HepG2 (cell line): ENCODE data around the gene CXADR. TPM values are rescaled to one million over a fixed set of nuclear protein-coding genes. Genes with fewer than 3 reads are reported as not detected.

ENCODE experiments used
- CBX1 ChIP-seq: IDR thresholded peaks from one replicate; pipeline ENCODE4 v1.6.1; 2016; ENCODE audit warnings: antibody characterized with exemption, low read depth
- CCAR2 ChIP-seq: fragments of 200-400 bp; formaldehyde crosslinking; optimal IDR thresholded peaks from 2 replicates; pipeline ENCODE3; 2018; ENCODE audit warnings: low read depth, mild to moderate bottlenecking, low read length, moderate library complexity
- EHMT2 ChIP-seq: fragments of 200-600 bp; sonication (generic); IDR thresholded peaks from 2 replicates; pipeline ENCODE4 v1.7.0; 2017; ENCODE audit warnings: antibody characterized with exemption, low read depth, low read length, borderline replicate concordance
- ELF3 ChIP-seq: IDR thresholded peaks from 2 replicates; pipeline ENCODE4 v1.6.1; 2016; ENCODE audit warnings: missing genetic modification reagents, missing compliant biosample characterization
- HNRNPLL ChIP-seq: fragments of 200-400 bp; formaldehyde crosslinking; IDR thresholded peaks from 2 replicates; pipeline ENCODE4 v1.6.1; 2017; ENCODE audit warnings: mild to moderate bottlenecking, low read depth, low read length; ENCODE audit not compliant: poor library complexity, severe bottlenecking
- HOXD1 ChIP-seq: sonication (generic); formaldehyde crosslinking; IDR thresholded peaks from 2 replicates; pipeline ENCODE4 v1.5.0; 2020; ENCODE audit warnings: missing genetic modification reagents
- KDM5A ChIP-seq: fragments of 200-600 bp; sonication (generic); IDR thresholded peaks from 2 replicates; pipeline ENCODE4 v1.7.0; 2018; ENCODE audit warnings: antibody characterized with exemption, mild to moderate bottlenecking, low read length, borderline replicate concordance
- KMT2B ChIP-seq: IDR thresholded peaks from 2 replicates; pipeline ENCODE4 v1.6.1; 2016; ENCODE audit warnings: missing genetic modification reagents, missing compliant biosample characterization
- MED8 ChIP-seq: sonication (generic); formaldehyde crosslinking; IDR thresholded peaks from 2 replicates; pipeline ENCODE4 v1.8.1; 2023; ENCODE audit warnings: mild to moderate bottlenecking, missing genetic modification reagents; ENCODE audit not compliant: insufficient replicate concordance
- NR2F6 ChIP-seq, 2 experiments: IDR thresholded peaks; 2 replicates each; pipeline ENCODE4 v1.6.1; 2016; ENCODE audit warnings: antibody characterized with exemption in 1 of 2, mild to moderate bottlenecking in 1 of 2
- POGK ChIP-seq: sonication (generic); formaldehyde crosslinking; conservative IDR thresholded peaks from 2 replicates; pipeline ENCODE4 v1.8.0; 2022; ENCODE audit warnings: mild to moderate bottlenecking, moderate library complexity, missing genetic modification reagents
- SP4 ChIP-seq: sonication (generic); formaldehyde crosslinking; IDR thresholded peaks from 2 replicates; pipeline ENCODE4 v1.8.1; 2023; ENCODE audit warnings: mild to moderate bottlenecking, missing genetic modification reagents
- TARDBP ChIP-seq: sonication (generic); formaldehyde crosslinking; IDR thresholded peaks from 2 replicates; pipeline ENCODE4 v1.8.0; 2022; ENCODE audit warnings: mild to moderate bottlenecking, missing genetic modification reagents
- ZC3H13 ChIP-seq: sonication (generic); formaldehyde crosslinking; IDR thresholded peaks from 2 replicates; pipeline ENCODE4 v1.8.1; 2023; ENCODE audit warnings: mild to moderate bottlenecking, missing genetic modification reagents, moderate library complexity
- ZNF547 ChIP-seq: sonication (generic); formaldehyde crosslinking; IDR thresholded peaks from 2 replicates; pipeline ENCODE4 v1.5.1; 2020; ENCODE audit warnings: mild to moderate bottlenecking, missing genetic modification reagents
- ZNF605 ChIP-seq: sonication (generic); formaldehyde crosslinking; IDR thresholded peaks from 2 replicates; pipeline ENCODE4 v1.8.0; 2022; ENCODE audit warnings: mild to moderate bottlenecking, missing genetic modification reagents
- ZNF710 ChIP-seq: sonication (generic); formaldehyde crosslinking; IDR thresholded peaks from 2 replicates; pipeline ENCODE4 v1.5.0; 2020; ENCODE audit warnings: mild to moderate bottlenecking, missing genetic modification reagents, borderline replicate concordance
- ZSCAN29 ChIP-seq: sonication (generic); formaldehyde crosslinking; conservative IDR thresholded peaks from 2 replicates; pipeline ENCODE4 v1.4.0; 2020; ENCODE audit warnings: mild to moderate bottlenecking, missing genetic modification reagents
- polyA plus RNA-seq, 8 experiments: library from polyadenylated mRNA; depleted of rRNA in 3 of 8; stranded (reverse) in 7 of 8; unstranded in 1 of 8; fragments of >200 nt; fragmentation: Illumina TruSeq in 4 of 8; extraction: Trizol in 4 of 8; gene quantifications; 2 replicates each; pipeline versions ENCODE4 v1.2.1 to v1.2.3, GENCODE V29; 2011 to 2016; ENCODE audit warnings: low read depth in 4 of 8, missing spikeins in 1 of 8, mixed read lengths in 1 of 8; ENCODE audit not compliant: insufficient read depth in 1 of 8
- total RNA-seq, 5 experiments: library from RNA; depleted of rRNA; stranded (reverse); fragments of >200 nt; fragmentation: Illumina TruSeq; extraction: Trizol; gene quantifications; 2 replicates each; pipeline ENCODE4 v1.2.3, GENCODE V29; 2016; ENCODE audit warnings: low read depth in 1 of 5

The CXADR gene
- total and polyA plus RNA-seq, 2 of the 13 experiments (the other 11 are each of a cell fraction or from before 2014, with no cell fraction given): 86.8 to 110 TPM

- TF ChIP-seq ZNF710 (peak; percentile 91; the same call in 1 of the 2 replicates), ZC3H13 (CRISPR knock-in tag) (peak; percentile 61; the same call in 1 of the 2 replicates), MED8 (CRISPR knock-in tag) (peak; percentile 89), CBX1 (no peak), EHMT2 (peak; percentile 81; the same call in 1 of the 2 replicates), ZSCAN29 (CRISPR knock-in tag) (peak; percentile 86), ZNF547 (CRISPR knock-in tag) (0 out of 2 replicates have a peak, but pooled peaks have one; percentile 44), KDM5A (peak; percentile 40; the same call in 1 of the 2 replicates), SP4 (CRISPR knock-in tag) (peak; percentile 64; the same call in 1 of the 2 replicates), ELF3 (peak; percentile 93), HNRNPLL (no peak), POGK (CRISPR knock-in tag) (peak; percentile 93), HOXD1 (CRISPR knock-in tag) (peak; percentile 94), KMT2B (CRISPR knock-in tag) (peak; percentile 75), ZNF605 (CRISPR knock-in tag) (0 out of 2 replicates have a peak, but pooled peaks have one; percentile 40), CCAR2 (peak; percentile 49), NR2F6 (IDR thresholded peaks at IDR 0.05) (peak; percentile 97), NR2F6 (CRISPR knock-in tag; IDR thresholded peaks at IDR 0.05) (peak; percentile 97), TARDBP (peak; percentile 98)
- TF ChIP-seq, all 625 proteins: peak for 286
Measured at GRCh38 chr21:17523007-17523451, 10.2 kb downstream of the CXADR start (continued).
